SHP77 treated with DMSO at 0.1 percent for 48 hours (cell line): ENCODE results near the gene ASIC4.

Experiments
- DNase-seq: peaks from one replicate; lab custom pipeline; 2025; lab: John Stamatoyannopoulos, UW

The ASIC4 gene

GRCh38 chr2:219480004-219480403 lies 34.3 kb upstream of the ASIC4 start:
- DNase-seq: no peak

- no peak for DNase-seq
Observed at GRCh38 chr2:219482674-219483405, 31.4 kb upstream of the ASIC4 start.

GRCh38 chr2:219483451-219484342 lies 30.6 kb upstream of the ASIC4 start:
- no peak for DNase-seq

GRCh38 chr2:219484343-219485200 lies 29.7 kb upstream of the ASIC4 start:
- no peak for DNase-seq

GRCh38 chr2:219485201-219485580 lies 29.1 kb upstream of the ASIC4 start:
- no peak for DNase-seq

GRCh38 chr2:219486380-219486959 lies 27.8 kb upstream of the ASIC4 start:
- DNase-seq: no peak

- no peak for DNase-seq
Observed at GRCh38 chr2:219488149-219488843, 26.0 kb upstream of the ASIC4 start.

- DNase-seq: no peak
Observed at GRCh38 chr2:219488844-219489194, 25.5 kb upstream of the ASIC4 start.

- DNase-seq: no peak
Observed at GRCh38 chr2:219489315-219489714, 25.0 kb upstream of the ASIC4 start.

GRCh38 chr2:219490186-219490585 lies 24.1 kb upstream of the ASIC4 start:
- DNase-seq: no peak

- no peak for DNase-seq
Observed at GRCh38 chr2:219490600-219491130, 23.6 kb upstream of the ASIC4 start.

- DNase-seq: no peak
Observed at GRCh38 chr2:219491278-219491963, 22.9 kb upstream of the ASIC4 start.

GRCh38 chr2:219492575-219492974 lies 21.7 kb upstream of the ASIC4 start:
- no peak for DNase-seq

- DNase-seq: no peak
Observed at GRCh38 chr2:219493086-219493485, 21.2 kb upstream of the ASIC4 start.

GRCh38 chr2:219494952-219495530 lies 19.2 kb upstream of the ASIC4 start:
- no peak for DNase-seq

GRCh38 chr2:219495531-219496122 lies 18.7 kb upstream of the ASIC4 start:
- DNase-seq: peak; percentile 62

GRCh38 chr2:219496247-219496824 lies 17.9 kb upstream of the ASIC4 start:
- no peak for DNase-seq

GRCh38 chr2:219496825-219497494 lies 17.3 kb upstream of the ASIC4 start:
- DNase-seq: no peak
